Activated CD4-positive, alpha-beta memory T cell treated with anti-CD3 and anti-CD28 coated beads, Interleukin-2, amount 10 ng/mL, durations not matched to agents 7 days and 5 days (primary cell): Measurements from ENCODE around the gene SCMH1. TPM values are rescaled to one million over a fixed set of nuclear protein-coding genes. Genes with fewer than 3 reads are reported as not detected.

Source experiments
- CTCF ChIA-PET: fragments of 350-600 bp; sonication (Branson Sonifier 250); formaldehyde crosslinking; loops from one replicate; lab custom pipeline; 2021; ENCODE audit warnings: antibody characterized with exemption, inconsistent platforms; lab: Charles Lee
- POLR2A ChIA-PET: fragments of 350-600 bp; sonication (Branson Sonifier 250); formaldehyde crosslinking; loops from one replicate; lab custom pipeline; 2021; ENCODE audit warnings: antibody characterized with exemption; lab: Charles Lee
- DNase-seq: peaks from one replicate; pipeline ENCODE4 v3.0.0-alpha.2; 2020
- H3K27ac Mint-ChIP-seq: one replicate; pipeline ENCODE4 v1.8.0; 2021; ENCODE audit warnings: mild to moderate bottlenecking, mixed read lengths
- H3K27me3 Mint-ChIP-seq: one replicate; pipeline ENCODE4 v1.8.0; 2021; ENCODE audit warnings: mixed read lengths
- H3K36me3 Mint-ChIP-seq: one replicate; pipeline ENCODE4 v1.8.0; 2021; ENCODE audit warnings: low read depth, mixed read lengths
- H3K4me1 Mint-ChIP-seq: one replicate; pipeline ENCODE4 v1.8.0; 2021; ENCODE audit warnings: mixed read lengths
- H3K4me3 Mint-ChIP-seq: one replicate; pipeline ENCODE4 v1.8.0; 2021; ENCODE audit warnings: mild to moderate bottlenecking, mixed read lengths
- H3K9me3 Mint-ChIP-seq: one replicate; pipeline ENCODE4 v1.8.0; 2021; ENCODE audit warnings: mixed read lengths
- total RNA-seq, 2 experiments: library from RNA; stranded (reverse); gene quantifications; one replicate each; pipeline ENCODE4 v1.2.3, GENCODE V29; 2021

The SCMH1 gene
- total RNA-seq, 2 experiments from 2014 or later, result 20.1 to 20.2 TPM

DNA sequence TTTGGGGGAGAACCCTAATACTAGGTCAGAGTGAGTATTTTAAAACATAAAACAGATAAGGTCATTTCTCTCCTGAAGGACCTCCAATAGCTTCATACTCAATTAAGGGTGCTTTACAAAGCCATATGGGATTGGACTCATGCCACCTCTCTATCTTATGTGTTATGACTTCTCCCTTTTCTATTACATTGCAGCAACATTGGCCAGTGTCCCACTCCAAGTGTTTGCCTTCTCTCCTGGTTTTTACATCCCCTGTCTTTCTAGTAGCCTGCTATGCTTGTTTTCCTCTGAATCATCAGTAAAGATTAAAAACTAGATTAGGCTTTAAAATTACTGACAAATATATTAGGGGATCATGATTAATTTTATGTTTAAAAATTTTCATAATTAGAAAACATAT lies 66.6 kb downstream of the SCMH1 start:
- Mint-ChIP-seq H3K27ac (no peak overlapping the region), H3K36me3 (peaks cover 36% of the 10 kb centered on the region), H3K9me3 (peaks cover 5% of the 10 kb centered on the region), H3K4me1 (no peaks in the 10 kb centered on the region), H3K4me3 (no peak overlapping the region), H3K27me3 (no peaks in the 10 kb centered on the region)
- ChIA-PET CTCF (interaction anchor here (0.6 to 0.7 kb wide), 2 partner anchors 113 to 277 kb away, joined by 3 to 4 read pairs; no protein-coding TSS in a partner anchor), POLR2A (no interaction called here)
- DNase-seq, result no peak

DNA sequence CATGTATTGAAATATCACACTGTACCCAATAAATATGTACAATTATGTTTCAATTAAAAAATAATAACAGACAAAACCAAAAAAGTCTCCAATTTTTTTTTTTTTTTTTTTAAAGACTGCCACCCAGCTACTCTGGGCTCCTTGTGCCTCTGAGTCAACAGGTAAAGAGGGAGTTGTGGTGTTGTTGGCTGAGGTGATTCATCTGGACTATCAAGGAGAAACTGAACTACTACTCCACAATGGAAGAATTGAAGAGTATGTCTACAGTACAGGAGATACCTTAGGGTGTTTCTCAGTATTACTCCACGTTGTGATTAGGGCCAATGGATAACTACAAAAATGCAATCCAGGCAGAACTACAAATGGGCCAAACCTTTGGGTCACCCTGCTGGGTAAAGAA lies 67.9 kb downstream of the SCMH1 start:
- Mint-ChIP-seq H3K9me3 (peaks cover 8% of the 10 kb centered on the region), H3K4me1 (no peaks in the 10 kb centered on the region), H3K4me3 (no peak overlapping the region), H3K27ac (no peak overlapping the region), H3K27me3 (no peaks in the 10 kb centered on the region), H3K36me3 (peaks cover 34% of the 10 kb centered on the region)
- no peak for DNase-seq
- ChIA-PET POLR2A (no interaction called here), CTCF (no interaction called here)

DNA sequence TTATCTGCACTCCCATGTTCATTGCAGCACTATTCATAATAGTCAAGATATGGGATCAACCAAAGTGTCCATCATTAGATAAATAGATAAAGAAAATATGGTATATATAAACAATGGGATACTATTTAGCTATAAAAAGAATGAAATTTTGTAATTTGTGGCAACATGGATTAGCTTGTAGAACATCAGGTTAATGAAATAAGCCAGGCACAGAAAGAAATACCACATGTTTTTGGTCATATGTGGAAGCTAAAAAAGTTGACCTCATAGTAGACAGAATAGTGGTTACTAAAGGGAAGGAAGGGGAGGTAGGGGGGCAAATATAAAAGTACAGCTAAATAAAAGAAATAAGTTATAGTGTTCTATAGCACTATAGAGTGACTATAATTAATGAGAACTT lies 68.5 kb downstream of the SCMH1 start:
- Mint-ChIP-seq H3K9me3 (peaks cover 13% of the 10 kb centered on the region), H3K36me3 (peaks cover 31% of the 10 kb centered on the region), H3K4me3 (no peak overlapping the region), H3K27me3 (no peaks in the 10 kb centered on the region), H3K27ac (no peak overlapping the region), H3K4me1 (no peaks in the 10 kb centered on the region)
- no peak for DNase-seq
- ChIA-PET POLR2A (interaction anchor here (0.5 kb wide), 1 partner anchor 1055 kb away, joined by 3 read pairs; no protein-coding TSS in a partner anchor), CTCF (no interaction called here)

DNA sequence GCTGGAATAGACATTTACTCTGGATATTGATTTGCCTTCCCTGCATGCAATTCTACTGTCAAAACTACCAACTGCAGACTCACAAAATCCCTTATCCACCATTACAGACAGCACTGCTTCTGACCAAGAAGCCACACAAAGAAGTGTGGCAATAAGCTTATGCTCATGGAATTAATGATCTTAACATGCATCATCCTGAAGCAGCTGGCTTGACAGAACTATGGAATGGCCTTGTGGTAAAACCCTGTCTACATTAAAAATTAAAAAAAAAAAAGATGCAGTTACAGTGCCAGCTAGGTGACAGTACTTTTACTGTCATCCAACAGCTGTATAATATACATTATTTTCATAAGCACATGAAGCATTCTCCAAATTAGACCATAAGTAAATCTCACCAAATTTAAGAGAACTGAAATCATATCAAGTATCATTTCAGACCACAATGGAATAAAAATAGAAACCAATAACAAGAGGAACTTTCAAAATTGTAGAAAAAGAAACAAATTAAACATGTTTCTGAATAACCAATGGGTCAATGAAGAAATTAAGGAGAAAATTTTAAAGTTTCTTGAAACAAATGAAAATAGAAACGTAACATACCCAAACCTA lies 70.7 kb downstream of the SCMH1 start:
- POLR2A ChIA-PET, result no interaction called here
- Mint-ChIP-seq H3K36me3 (peaks cover 32% of the 10 kb centered on the region), H3K4me1 (no peaks in the 10 kb centered on the region), H3K9me3 (peaks cover 20% of the 10 kb centered on the region), H3K4me3 (no peak overlapping the region), H3K27ac (no peak overlapping the region), H3K27me3 (no peaks in the 10 kb centered on the region)
- no peak for DNase-seq
- CTCF ChIA-PET, result no interaction called here

DNA sequence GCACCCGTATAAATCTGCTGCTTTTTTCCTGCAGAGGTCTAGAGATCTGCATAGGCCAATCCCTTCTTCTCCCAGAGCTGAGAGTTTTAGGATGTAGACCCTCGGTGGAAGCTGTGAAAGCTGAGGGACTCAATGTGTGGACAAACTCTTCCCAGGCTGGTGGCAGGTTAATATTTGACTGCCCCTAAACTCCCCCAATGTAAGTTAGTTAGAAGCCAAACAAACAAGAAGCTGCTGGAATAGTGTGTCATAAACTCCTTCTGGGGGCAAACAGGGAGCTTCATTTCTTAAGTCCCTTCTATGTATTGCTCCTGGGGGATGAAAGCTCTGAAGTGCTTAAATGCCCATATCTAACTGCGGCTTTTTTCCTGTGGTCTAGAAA lies 72.3 kb downstream of the SCMH1 start:
- CTCF ChIA-PET, result no interaction called here

DNA sequence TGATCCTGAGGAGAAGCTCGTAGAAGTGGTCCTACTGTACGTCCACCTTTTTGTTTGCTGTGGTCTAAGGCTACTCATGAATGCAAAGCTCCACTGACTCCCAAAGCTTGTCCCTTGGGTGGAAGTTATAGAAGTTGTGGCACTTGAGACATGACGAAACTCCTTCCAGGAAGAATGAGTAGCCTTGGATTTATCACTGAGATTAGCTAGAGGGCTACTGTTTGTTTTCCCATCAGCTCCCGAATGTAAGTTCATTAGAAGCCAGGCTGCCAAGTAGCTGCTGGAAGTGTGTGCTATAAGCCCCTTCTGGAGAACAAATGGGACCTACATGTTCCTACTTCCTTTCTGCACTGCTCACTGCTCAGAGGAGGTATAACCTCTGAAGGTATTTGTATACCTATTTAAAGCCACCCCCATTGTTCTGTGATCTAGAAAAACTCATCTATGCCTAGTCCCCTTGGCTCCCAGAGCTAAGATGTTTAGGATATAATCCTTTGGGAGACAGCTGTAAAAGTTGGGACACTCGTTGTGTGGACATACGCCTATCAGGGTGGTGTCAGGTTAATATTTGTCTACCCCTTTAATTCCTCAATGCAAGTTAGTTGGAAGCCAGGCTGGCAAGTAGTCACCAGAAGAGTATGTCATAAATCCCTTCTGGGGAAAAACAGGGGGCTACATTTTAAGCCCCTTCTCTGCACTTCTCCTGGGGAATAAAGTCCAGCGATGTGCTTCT lies 72.9 kb downstream of the SCMH1 start:
- H3K36me3 Mint-ChIP-seq, result peaks cover 29% of the 10 kb centered on the region
- peaks cover 20% of the 10 kb centered on the region for H3K9me3 Mint-ChIP-seq
- H3K27ac Mint-ChIP-seq, result no peak overlapping the region
- no peaks in the 10 kb centered on the region for H3K27me3 Mint-ChIP-seq
- no peak for DNase-seq
- peaks cover 6% of the 10 kb centered on the region for H3K4me1 Mint-ChIP-seq
- POLR2A ChIA-PET, result no interaction called here
- H3K4me3 Mint-ChIP-seq, result no peak overlapping the region
- CTCF ChIA-PET, result no interaction called here

More for the DNA sequence above, 72.3 kb downstream of the SCMH1 start:
- no peak overlapping the region for H3K4me3 Mint-ChIP-seq
- H3K9me3 Mint-ChIP-seq, result peaks cover 20% of the 10 kb centered on the region
- no peak for DNase-seq
- POLR2A ChIA-PET, result no interaction called here
- no peak overlapping the region for H3K27ac Mint-ChIP-seq
- no peaks in the 10 kb centered on the region for H3K27me3 Mint-ChIP-seq
- H3K36me3 Mint-ChIP-seq, result peaks cover 29% of the 10 kb centered on the region
- H3K4me1 Mint-ChIP-seq, result peaks cover 6% of the 10 kb centered on the region

DNA sequence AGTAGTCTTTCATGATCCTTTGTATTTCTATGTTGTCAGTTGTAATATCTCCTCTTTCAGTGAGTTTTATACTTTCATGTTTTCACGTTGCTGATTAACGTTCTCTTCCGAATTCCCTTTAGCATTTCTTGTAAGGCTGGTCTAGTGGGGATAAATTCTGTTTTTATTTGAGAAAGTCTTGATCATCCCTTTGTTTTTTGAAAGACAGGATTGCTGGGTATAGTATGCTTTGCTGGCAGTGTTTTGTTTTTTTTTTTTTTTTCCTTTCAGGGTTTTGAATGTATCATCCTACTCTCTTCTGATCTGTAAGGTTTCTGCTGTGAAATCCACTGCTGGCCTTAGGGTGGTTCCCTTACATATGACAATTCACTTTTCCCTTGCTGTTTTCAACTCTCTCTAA lies 74.4 kb downstream of the SCMH1 start:
- DNase-seq, result no peak
- ChIA-PET CTCF (no interaction called here), POLR2A (no interaction called here)
- Mint-ChIP-seq H3K4me3 (no peak overlapping the region), H3K9me3 (peaks cover 20% of the 10 kb centered on the region), H3K36me3 (peaks cover 24% of the 10 kb centered on the region), H3K27me3 (no peaks in the 10 kb centered on the region), H3K27ac (no peak overlapping the region), H3K4me1 (peaks cover 6% of the 10 kb centered on the region)

DNA sequence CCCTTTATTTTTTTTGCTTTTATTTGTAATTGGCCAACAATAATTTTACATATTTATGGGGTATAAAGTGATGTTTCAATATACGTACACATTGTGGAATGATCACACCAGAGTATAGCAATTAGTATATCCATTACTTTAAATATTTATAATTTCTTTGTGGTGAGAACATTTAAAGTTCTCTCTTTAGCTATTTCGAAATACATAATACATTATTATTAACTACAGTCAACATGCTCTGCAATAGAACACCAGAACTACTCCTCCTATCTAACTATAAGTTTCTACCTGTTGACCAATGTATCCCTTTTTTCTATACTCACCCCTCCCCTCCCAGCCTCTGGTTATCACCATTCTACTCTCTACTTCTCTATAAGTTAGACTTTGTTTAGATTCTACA lies 77.4 kb downstream of the SCMH1 start:
- Mint-ChIP-seq H3K36me3 (peaks cover 17% of the 10 kb centered on the region), H3K27me3 (no peaks in the 10 kb centered on the region), H3K9me3 (peaks cover 16% of the 10 kb centered on the region), H3K27ac (no peak overlapping the region), H3K4me3 (no peak overlapping the region), H3K4me1 (peaks cover 6% of the 10 kb centered on the region)
- CTCF ChIA-PET, result no interaction called here
- POLR2A ChIA-PET, result no interaction called here
- DNase-seq, result no peak

DNA sequence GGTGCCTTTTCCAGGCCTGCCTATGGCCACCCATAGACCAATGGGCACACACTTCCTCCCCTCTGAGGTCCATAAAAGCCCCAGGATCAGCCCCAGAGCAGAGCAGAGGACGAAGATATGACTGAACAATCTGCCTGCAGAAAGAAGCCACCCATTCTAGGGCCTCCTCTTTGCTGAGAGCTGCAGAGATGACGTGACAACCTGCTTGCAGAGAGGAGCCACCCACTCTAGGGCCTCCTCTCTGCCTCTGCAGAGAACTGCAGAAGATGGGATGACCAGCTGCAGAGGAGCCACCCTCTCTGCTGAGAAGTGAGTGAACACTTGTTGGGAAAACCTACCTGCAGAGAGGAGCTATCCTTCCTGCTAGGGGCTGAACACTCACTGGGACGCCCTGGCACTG lies 79.7 kb downstream of the SCMH1 start:
- no peak overlapping the region for H3K4me3 Mint-ChIP-seq
- H3K4me1 Mint-ChIP-seq, result peaks cover 6% of the 10 kb centered on the region
- no peak overlapping the region for H3K27ac Mint-ChIP-seq
- CTCF ChIA-PET, result no interaction called here
- no peak for DNase-seq
- peaks cover under 1% of the 10 kb centered on the region for H3K9me3 Mint-ChIP-seq
- H3K36me3 Mint-ChIP-seq, result peaks cover 2% of the 10 kb centered on the region
- no peaks in the 10 kb centered on the region for H3K27me3 Mint-ChIP-seq
- POLR2A ChIA-PET, result no interaction called here

DNA sequence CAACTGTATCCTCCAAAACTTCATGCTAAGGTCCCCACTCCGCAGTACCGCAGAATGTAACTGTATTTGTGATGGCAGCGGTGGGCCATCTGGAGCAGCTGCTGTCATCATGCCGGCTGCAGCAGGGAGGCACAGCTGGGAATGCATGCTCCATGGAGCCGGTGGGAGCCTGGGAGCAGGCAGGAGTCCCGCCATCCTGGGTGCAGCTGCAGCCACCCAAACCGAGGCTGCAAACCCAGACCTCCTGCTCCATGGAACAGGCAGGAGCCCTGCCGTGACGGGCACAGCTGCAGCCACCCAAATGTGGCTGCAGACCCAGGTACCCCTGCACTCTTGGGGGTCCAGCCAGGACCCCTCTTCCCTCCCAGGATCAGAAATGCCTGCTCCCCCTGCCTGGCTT lies 80.3 kb downstream of the SCMH1 start:
- Mint-ChIP-seq H3K4me3 (no peak overlapping the region), H3K36me3 (peaks cover 2% of the 10 kb centered on the region)
- CTCF ChIA-PET, result no interaction called here

DNA sequence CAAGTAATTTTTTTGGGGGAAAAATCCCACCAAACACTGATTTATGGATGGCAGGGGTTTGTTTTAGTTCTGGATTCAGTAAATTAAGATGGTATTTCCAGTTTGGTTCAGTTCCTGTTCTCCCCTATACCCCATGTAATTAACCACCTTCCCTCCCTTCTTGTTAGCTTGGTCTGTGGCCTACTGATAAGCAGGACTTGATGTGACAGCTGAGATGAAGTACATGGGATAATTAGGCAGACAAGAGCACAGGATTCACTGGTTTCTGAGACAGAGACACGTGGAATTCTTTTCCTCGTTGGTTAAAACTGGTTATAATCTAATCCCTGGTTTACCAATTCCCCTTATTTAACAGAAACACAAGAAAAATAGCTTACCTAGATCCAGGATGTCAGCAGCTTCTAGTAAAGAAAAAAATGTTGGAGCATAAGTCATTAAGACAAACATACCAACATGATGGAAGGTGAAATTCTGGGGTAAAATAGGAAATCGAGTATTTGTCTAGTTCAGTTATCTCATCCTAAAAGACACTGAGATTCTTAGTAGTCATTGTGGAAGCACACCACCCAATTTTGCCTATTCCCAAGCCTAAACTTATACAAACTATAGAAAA lies 81.5 kb downstream of the SCMH1 start:
- no peak overlapping the region for H3K4me3 Mint-ChIP-seq

More for the DNA sequence above, 80.3 kb downstream of the SCMH1 start:
- no peaks in the 10 kb centered on the region for H3K9me3 Mint-ChIP-seq
- H3K27ac Mint-ChIP-seq, result no peak overlapping the region
- POLR2A ChIA-PET, result no interaction called here
- H3K4me1 Mint-ChIP-seq, result peaks cover 6% of the 10 kb centered on the region
- no peak for DNase-seq
- H3K27me3 Mint-ChIP-seq, result no peaks in the 10 kb centered on the region

DNA sequence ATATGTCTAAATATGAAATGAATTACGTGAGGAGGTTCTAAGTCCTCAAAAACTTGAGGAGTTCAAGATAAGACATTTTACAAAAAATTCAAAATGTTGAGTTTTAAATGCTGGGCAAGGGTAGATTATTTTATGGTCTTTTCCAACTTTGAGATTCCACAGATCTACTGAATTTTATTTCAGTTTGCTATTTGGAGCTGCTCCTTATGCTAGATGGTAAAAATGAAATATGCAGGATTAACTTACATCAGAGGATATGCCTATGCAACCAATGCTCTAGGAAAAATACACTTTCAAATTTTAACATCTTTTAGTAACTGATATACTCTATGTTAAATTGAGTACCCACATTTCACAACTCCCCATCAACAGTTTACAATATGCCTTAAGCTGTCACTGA lies 83.1 kb downstream of the SCMH1 start:
- Mint-ChIP-seq H3K27me3 (no peaks in the 10 kb centered on the region), H3K4me1 (no peaks in the 10 kb centered on the region), H3K36me3 (peaks cover 5% of the 10 kb centered on the region), H3K9me3 (no peaks in the 10 kb centered on the region), H3K4me3 (no peak overlapping the region), H3K27ac (no peak overlapping the region)
- ChIA-PET POLR2A (no interaction called here), CTCF (no interaction called here)
- no peak for DNase-seq

More for the DNA sequence above, 81.5 kb downstream of the SCMH1 start:
- no peak for DNase-seq
- Mint-ChIP-seq H3K27me3 (no peaks in the 10 kb centered on the region), H3K9me3 (no peaks in the 10 kb centered on the region), H3K36me3 (peaks cover 5% of the 10 kb centered on the region), H3K27ac (no peak overlapping the region), H3K4me1 (peaks cover 1% of the 10 kb centered on the region)
- CTCF ChIA-PET, result no interaction called here
- POLR2A ChIA-PET, result no interaction called here

DNA sequence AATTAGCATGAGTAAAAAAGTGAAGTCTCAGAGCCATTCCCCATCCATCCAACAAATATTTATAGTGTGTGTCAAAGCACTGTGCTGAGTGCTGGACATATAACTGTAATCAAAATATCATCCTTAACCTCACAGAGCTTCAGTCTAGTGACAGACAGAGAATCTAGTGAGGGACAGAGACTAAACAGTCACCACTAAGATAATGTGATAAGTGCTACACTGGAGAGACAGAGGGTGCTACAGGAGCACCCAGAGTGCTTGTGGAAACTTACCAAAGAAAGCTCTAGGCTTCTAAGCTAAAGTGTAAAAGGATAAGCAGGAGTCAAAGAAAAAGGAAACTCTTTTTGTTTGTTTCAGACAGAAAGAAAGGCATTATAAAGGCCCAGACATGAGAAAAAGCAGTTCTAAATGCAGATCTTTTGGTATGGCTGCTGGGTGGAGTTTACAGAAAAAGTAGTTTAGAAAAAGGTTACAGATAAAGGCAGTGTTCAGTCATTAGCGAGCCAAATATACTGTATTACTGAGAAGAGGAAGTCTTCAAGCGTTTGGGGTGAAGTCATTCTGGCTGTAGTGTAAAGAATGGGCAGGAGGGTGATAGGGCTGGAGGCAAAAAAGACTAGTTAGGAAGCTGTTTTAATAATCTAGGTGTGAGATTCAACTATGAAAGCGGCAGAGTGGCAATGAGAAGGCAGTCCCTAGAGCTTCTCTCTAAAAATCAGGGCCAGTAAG lies 83.8 kb downstream of the SCMH1 start:
- DNase-seq, result no peak
- Mint-ChIP-seq H3K4me3 (no peak overlapping the region), H3K36me3 (peaks cover 5% of the 10 kb centered on the region), H3K9me3 (no peaks in the 10 kb centered on the region), H3K4me1 (no peaks in the 10 kb centered on the region), H3K27me3 (no peaks in the 10 kb centered on the region), H3K27ac (no peak overlapping the region)
- ChIA-PET CTCF (no interaction called here), POLR2A (no interaction called here)
